Panc1 (cell line): ENCODE data around the gene DDAH2. TPM values are rescaled to one million over a fixed set of nuclear protein-coding genes. Genes with fewer than 3 reads are reported as not detected.

Experiments
- ATAC-seq: fragments of 200-7000 bp; cut with Tn5 transposase; 2 replicates; pipeline ENCODE4 v1.9.1; 2020; ENCODE audit warnings: mild to moderate bottlenecking, moderate library complexity
- BruUV-seq: library from RNA; stranded (reverse); fragments of 400-500 nt; replicated peaks from 2 replicates; lab custom pipeline; 2021; lab: Mats Ljungman, UMichigan
- CTCF ChIA-PET: fragments of 300-600 bp; sonication (Branson Sonifier 250); formaldehyde crosslinking; loops from one replicate; lab custom pipeline; 2022; ENCODE audit warnings: antibody characterized with exemption; lab: Charles Lee
- POLR2A ChIA-PET: fragments of 300-600 bp; sonication (Branson Sonifier 250); formaldehyde crosslinking; loops from one replicate; lab custom pipeline; 2022; ENCODE audit warnings: antibody characterized with exemption; lab: Charles Lee
- DNase-seq: peaks from one replicate; pipeline ENCODE4 v3.0.0-alpha.2; 2010; ENCODE audit warnings: low read depth, low spot score
- H3K27ac ChIP-seq: 2 replicates; pipeline ENCODE4 v1.5.1; 2011; ENCODE audit warnings: mild to moderate bottlenecking, low read length, inconsistent platforms
- H3K27me3 ChIP-seq: fragments of 200-500 bp; sonication (Bioruptor generic); 2 replicates; pipeline ENCODE4 v1.6.0; 2014; ENCODE audit warnings: low read length, inconsistent platforms; ENCODE audit not compliant: control insufficient read depth, insufficient read depth
- H3K36me3 ChIP-seq: fragments of 200-500 bp; sonication (Bioruptor generic); 2 replicates; pipeline ENCODE4 v1.5.1; 2014; ENCODE audit warnings: inconsistent platforms, mild to moderate bottlenecking, low read length, moderate library complexity; ENCODE audit not compliant: control insufficient read depth, insufficient read depth
- H3K4me1 ChIP-seq: 2 replicates; pipeline ENCODE4 v1.5.1; 2011; ENCODE audit warnings: inconsistent platforms, mild to moderate bottlenecking, low read length, moderate library complexity; ENCODE audit not compliant: control insufficient read depth, insufficient read depth
- H3K4me3 ChIP-seq, 2 experiments: 2 replicates each; pipeline ENCODE4 v1.5.1; 2011 to 2012; ENCODE audit warnings: low read depth in 2 of 2, low read length in 2 of 2, mild to moderate bottlenecking in 2 of 2, inconsistent platforms in 1 of 2, moderate library complexity in 1 of 2
- H3K9me3 ChIP-seq: fragments of 200-500 bp; sonication (Bioruptor generic); 2 replicates; pipeline ENCODE4 v1.5.1; 2014; ENCODE audit warnings: low read depth, mild to moderate bottlenecking, inconsistent platforms, low read length, moderate library complexity; ENCODE audit not compliant: control insufficient read depth, insufficient read depth
- POLR2AphosphoS5 ChIP-seq: IDR thresholded peaks from 2 replicates; pipeline ENCODE4 v1.6.1; 2012; ENCODE audit warnings: mild to moderate bottlenecking, low read depth, low read length, moderate library complexity
- SIN3A ChIP-seq: IDR thresholded peaks from 2 replicates; pipeline ENCODE4 v1.6.1; 2012; ENCODE audit warnings: low read depth, mild to moderate bottlenecking, low read length, moderate library complexity, borderline replicate concordance; ENCODE audit not compliant: insufficient read depth
- TCF7L2 ChIP-seq: IDR thresholded peaks from 2 replicates; pipeline ENCODE4 v1.6.1; 2011; ENCODE audit warnings: mild to moderate bottlenecking, low read depth, low read length, inconsistent platforms
- in situ Hi-C: cut with HindIII; loops from 2 replicates; pipeline ENCODE4 v1.10.0; 2016; ENCODE audit warnings: low sequenced_read_pairs, low pct_unique_long_range_greater_than_20kb
- intact Hi-C: fragments of 100-400 bp; cut with micrococcal nuclease; formaldehyde crosslinking; loops from one replicate; pipeline ENCODE4 v1.10.0; 2022; ENCODE audit not compliant: unreplicated experiment
- total RNA-seq: library from RNA; stranded (reverse); gene quantifications from one replicate; pipeline ENCODE4 v1.2.1, GENCODE V29; 2021; ENCODE audit not compliant: unreplicated experiment
- TF ChIP-seq, protein P1 (sequence below), 2 experiments: IDR thresholded peaks; 2 replicates each; pipeline ENCODE4 v1.6.1; 2011 to 2012; ENCODE audit warnings: low read depth in 2 of 2, control low read depth in 1 of 2, low read length in 1 of 2, mild to moderate bottlenecking in 1 of 2, moderate library complexity in 1 of 2; ENCODE audit not compliant: insufficient read depth in 1 of 2
- TF ChIP-seq, protein P2 (sequence below): fragments of 450-650 bp; IDR thresholded peaks from 2 replicates; pipeline ENCODE4 v1.5.1; 2017; ENCODE audit warnings: mild to moderate bottlenecking

DDAH2 gene
- total RNA-seq, 1 experiment from 2014 or later, result 104 TPM

DNA sequence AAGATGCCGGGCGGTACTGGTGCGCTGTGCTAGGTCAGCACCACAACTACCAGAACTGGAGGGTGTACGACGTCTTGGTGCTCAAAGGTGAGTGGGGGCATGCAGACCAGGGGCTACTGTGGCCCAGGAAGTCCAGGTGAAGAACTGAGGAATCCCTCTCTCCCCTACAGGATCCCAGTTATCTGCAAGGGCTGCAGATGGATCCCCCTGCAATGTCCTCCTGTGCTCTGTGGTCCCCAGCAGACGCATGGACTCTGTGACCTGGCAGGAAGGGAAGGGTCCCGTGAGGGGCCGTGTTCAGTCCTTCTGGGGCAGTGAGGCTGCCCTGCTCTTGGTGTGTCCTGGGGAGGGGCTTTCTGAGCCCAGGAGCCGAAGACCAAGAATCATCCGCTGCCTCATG is 21.4 kb downstream of the DDAH2 start:
- H3K36me3 ChIP-seq, result peaks cover 2% of the 10 kb centered on the region; the same call in 1 of the 2 replicates
- H3K4me1 ChIP-seq, result no peaks in the 10 kb centered on the region; the same call in 1 of the 2 replicates
- TF ChIP-seq, protein P1, sequence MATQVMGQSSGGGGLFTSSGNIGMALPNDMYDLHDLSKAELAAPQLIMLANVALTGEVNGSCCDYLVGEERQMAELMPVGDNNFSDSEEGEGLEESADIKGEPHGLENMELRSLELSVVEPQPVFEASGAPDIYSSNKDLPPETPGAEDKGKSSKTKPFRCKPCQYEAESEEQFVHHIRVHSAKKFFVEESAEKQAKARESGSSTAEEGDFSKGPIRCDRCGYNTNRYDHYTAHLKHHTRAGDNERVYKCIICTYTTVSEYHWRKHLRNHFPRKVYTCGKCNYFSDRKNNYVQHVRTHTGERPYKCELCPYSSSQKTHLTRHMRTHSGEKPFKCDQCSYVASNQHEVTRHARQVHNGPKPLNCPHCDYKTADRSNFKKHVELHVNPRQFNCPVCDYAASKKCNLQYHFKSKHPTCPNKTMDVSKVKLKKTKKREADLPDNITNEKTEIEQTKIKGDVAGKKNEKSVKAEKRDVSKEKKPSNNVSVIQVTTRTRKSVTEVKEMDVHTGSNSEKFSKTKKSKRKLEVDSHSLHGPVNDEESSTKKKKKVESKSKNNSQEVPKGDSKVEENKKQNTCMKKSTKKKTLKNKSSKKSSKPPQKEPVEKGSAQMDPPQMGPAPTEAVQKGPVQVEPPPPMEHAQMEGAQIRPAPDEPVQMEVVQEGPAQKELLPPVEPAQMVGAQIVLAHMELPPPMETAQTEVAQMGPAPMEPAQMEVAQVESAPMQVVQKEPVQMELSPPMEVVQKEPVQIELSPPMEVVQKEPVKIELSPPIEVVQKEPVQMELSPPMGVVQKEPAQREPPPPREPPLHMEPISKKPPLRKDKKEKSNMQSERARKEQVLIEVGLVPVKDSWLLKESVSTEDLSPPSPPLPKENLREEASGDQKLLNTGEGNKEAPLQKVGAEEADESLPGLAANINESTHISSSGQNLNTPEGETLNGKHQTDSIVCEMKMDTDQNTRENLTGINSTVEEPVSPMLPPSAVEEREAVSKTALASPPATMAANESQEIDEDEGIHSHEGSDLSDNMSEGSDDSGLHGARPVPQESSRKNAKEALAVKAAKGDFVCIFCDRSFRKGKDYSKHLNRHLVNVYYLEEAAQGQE (IDR thresholded peaks at IDR 0.05; ENCODE audit: insufficient read depth in 1 of 2, low read depth in 2 of 2, low read length in 1 of 2), result no peak
- TF ChIP-seq SIN3A, result no peak
- no peak for TF ChIP-seq POLR2AphosphoS5
- no peak for TF ChIP-seq TCF7L2
- TF ChIP-seq, protein P2, sequence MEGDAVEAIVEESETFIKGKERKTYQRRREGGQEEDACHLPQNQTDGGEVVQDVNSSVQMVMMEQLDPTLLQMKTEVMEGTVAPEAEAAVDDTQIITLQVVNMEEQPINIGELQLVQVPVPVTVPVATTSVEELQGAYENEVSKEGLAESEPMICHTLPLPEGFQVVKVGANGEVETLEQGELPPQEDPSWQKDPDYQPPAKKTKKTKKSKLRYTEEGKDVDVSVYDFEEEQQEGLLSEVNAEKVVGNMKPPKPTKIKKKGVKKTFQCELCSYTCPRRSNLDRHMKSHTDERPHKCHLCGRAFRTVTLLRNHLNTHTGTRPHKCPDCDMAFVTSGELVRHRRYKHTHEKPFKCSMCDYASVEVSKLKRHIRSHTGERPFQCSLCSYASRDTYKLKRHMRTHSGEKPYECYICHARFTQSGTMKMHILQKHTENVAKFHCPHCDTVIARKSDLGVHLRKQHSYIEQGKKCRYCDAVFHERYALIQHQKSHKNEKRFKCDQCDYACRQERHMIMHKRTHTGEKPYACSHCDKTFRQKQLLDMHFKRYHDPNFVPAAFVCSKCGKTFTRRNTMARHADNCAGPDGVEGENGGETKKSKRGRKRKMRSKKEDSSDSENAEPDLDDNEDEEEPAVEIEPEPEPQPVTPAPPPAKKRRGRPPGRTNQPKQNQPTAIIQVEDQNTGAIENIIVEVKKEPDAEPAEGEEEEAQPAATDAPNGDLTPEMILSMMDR, result no peak
- no peak overlapping the region for H3K27ac ChIP-seq
- in situ Hi-C loops (no loop called here), intact Hi-C loops (no loop called here)
- CTCF ChIA-PET, result no interaction called here
- no peaks in the 10 kb centered on the region for H3K9me3 ChIP-seq
- no peaks in the 10 kb centered on the region for H3K27me3 ChIP-seq
- DNase-seq (no peak), ATAC-seq (no peak)
- POLR2A ChIA-PET, result no interaction called here
- H3K4me3 ChIP-seq, result no peak overlapping the region
- BruUV-seq, result no TSS peak

DNA sequence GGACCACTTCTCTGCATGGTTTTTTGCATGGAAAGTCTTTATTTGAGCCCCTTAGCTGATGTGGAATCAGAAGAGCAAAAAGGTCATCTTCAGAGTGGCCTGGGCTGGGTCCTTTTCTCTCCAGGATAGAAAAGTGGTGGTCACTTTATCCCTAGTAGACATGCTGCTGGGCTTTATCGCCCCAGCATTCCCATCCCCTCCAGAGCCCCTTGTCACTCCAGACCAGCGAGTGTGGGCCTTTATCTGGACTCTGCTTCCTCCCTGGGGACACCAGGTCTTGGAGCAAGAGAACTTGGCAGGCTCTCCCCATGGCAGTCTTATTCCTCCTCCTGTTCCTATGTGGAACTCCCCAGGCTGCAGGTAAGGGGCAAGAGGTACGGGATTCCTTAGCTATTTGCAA is 22.5 kb downstream of the DDAH2 start, which contains the start of gene LY6G6F:
TSS of gene LY6G6F (plus strand) at position 268 of the 400 bp plus-strand sequence. CDS start at position 309, 41 bp downstream.
- in situ Hi-C loops, result no loop called here
- CTCF ChIA-PET, result no interaction called here
- H3K36me3 ChIP-seq, result peaks cover 2% of the 10 kb centered on the region; the same call in 1 of the 2 replicates
- no TSS peak for BruUV-seq
- H3K4me3 ChIP-seq, result no peak within 1 kb of the TSS
- no peaks in the 10 kb centered on the region for H3K9me3 ChIP-seq
- no peaks in the 10 kb centered on the region for H3K27me3 ChIP-seq
- DNase-seq (no peak), ATAC-seq (no peak)
- no peak within 1 kb of the TSS for H3K27ac ChIP-seq
- intact Hi-C loops, result no loop called here
- TF ChIP-seq TCF7L2 (no peak), SIN3A (no peak)
- TF ChIP-seq, protein P2, result no peak
- POLR2A ChIA-PET, result interaction anchor here (0.6 kb wide), 1 partner anchor 11 kb away, joined by 9 read pairs; no protein-coding TSS in a partner anchor
- peaks cover 7% of the 10 kb centered on the region for H3K4me1 ChIP-seq
